SHP77 treated with DMSO at 0.1 percent for 48 hours (cell line): ENCODE data around the gene AMPD3.

Source experiments
- DNase-seq: peaks from one replicate; lab custom pipeline; 2025; lab: John Stamatoyannopoulos, UW

Gene AMPD3

GRCh38 chr11:10488934-10489691 is 34.0 kb downstream of the AMPD3 start:
- DNase-seq: no peak

GRCh38 chr11:10490032-10490397 is 35.0 kb downstream of the AMPD3 start:
- no peak for DNase-seq

- no peak for DNase-seq
Measured at GRCh38 chr11:10490398-10491241, 35.6 kb downstream of the AMPD3 start.

- DNase-seq: no peak
Measured at GRCh38 chr11:10492084-10492483, 37.0 kb downstream of the AMPD3 start.

DNA sequence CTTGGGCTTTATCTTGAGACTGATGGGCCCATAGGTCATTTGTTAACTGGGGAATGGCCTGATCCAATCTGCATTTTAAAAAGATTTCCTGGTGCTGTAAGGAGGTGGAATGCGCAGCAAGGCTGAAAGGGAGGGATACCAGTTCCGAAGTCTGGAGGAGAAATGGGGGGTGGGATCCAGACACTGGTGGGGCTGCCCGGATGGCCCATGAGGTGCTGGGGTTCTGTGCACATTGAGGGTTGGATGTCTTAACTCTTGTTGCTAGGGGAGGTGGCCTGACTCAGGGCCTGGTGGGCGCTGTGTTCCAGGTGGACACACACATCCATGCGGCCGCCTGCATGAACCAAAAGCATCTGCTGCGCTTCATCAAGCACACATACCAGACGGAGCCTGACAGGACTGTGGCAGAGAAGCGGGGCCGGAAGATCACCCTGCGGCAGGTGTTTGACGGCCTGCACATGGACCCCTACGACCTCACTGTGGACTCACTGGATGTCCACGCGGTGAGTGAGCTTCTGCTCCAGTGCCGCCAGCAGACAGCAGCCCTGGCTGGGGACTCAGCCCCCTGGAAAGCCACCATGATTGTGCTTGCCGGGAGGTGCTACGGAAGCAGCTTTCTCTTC is 38.1 kb downstream of the AMPD3 start:
- no peak for DNase-seq

- DNase-seq: no peak
Measured at GRCh38 chr11:10494636-10495463, 39.8 kb downstream of the AMPD3 start.

GRCh38 chr11:10495464-10495786 is 40.4 kb downstream of the AMPD3 start:
- no peak for DNase-seq

GRCh38 chr11:10496296-10496936 is 41.4 kb downstream of the AMPD3 start:
- no peak for DNase-seq

GRCh38 chr11:10497371-10498021 is 42.4 kb downstream of the AMPD3 start:
- DNase-seq: no peak

GRCh38 chr11:10498022-10498400 is 42.9 kb downstream of the AMPD3 start:
- DNase-seq: no peak

GRCh38 chr11:10498426-10499250 is 43.6 kb downstream of the AMPD3 start:
- no peak for DNase-seq

- DNase-seq: no peak
Measured at GRCh38 chr11:10499452-10499851, 44.4 kb downstream of the AMPD3 start.

- DNase-seq: no peak
Measured at GRCh38 chr11:10499874-10500601, 45.0 kb downstream of the AMPD3 start.

- no peak for DNase-seq
Measured at GRCh38 chr11:10500757-10501684, 46.0 kb downstream of the AMPD3 start.

GRCh38 chr11:10502065-10502680 is 47.1 kb downstream of the AMPD3 start:
- no peak for DNase-seq

DNA sequence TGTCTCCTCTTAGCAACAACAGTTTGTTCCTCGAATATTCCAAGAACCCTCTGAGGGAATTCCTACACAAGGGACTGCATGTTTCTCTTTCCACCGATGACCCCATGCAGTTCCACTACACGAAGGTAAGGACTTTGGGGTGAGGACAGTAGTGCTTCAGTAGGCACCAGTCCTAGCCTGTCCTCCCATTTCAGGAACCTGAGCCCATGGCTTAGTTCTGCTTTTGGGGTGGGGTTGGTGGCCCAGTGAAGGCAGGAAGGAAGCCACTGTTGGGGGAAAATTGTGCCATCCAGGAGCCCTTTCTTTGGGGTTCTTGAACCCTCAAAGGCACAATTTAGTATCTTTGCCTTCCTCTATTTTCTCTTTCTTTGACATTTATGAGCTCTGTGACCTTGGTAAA is 47.7 kb downstream of the AMPD3 start:
- DNase-seq: no peak

GRCh38 chr11:10503221-10503620 is 48.2 kb downstream of the AMPD3 start:
- DNase-seq: no peak
